Kidney (tissue), 14 donors: ENCODE results near the gene NAGA. TPM values are rescaled to one million over a fixed set of nuclear protein-coding genes. Genes with fewer than 3 reads are reported as not detected.
"Not testable (repeated sequence)": the region's sequence is repeated elsewhere in the genome, so short reads cannot be mapped to it uniquely, and the experiment has no call there.

ENCODE experiments used
- DNase-seq, 5 donors: peaks; one replicate each; pipeline ENCODE4 v3.0.0-alpha.2; 2013 to 2020
- FAIRE-seq: peaks from 2 replicates; lab custom pipeline; 2012; peaks lifted over from hg19 to GRCh38; lab: Jason Lieb, UNC
- H3K27ac ChIP-seq, 2 donors: one replicate each; pipeline ENCODE4 v1.7.0; 2013; ENCODE audit warnings: low read depth in 2 of 2, low read length in 2 of 2, inconsistent platforms in 1 of 2
- H3K27me3 ChIP-seq: one replicate; pipeline ENCODE4 v1.7.1; 2013; ENCODE audit warnings: low read length, inconsistent platforms; ENCODE audit not compliant: control insufficient read depth, insufficient read depth
- H3K36me3 ChIP-seq, 3 donors: one replicate each; pipeline versions ENCODE4 v1.7.0 to v1.7.1; 2013; ENCODE audit warnings: low read length in 3 of 3, control low read depth in 1 of 3, inconsistent platforms in 1 of 3; ENCODE audit not compliant: insufficient read depth in 3 of 3, control insufficient read depth in 2 of 3
- H3K4me1 ChIP-seq, 3 donors: one replicate each; pipeline versions ENCODE4 v1.7.0 to v1.7.1; 2013; ENCODE audit warnings: low read length in 3 of 3, inconsistent platforms in 1 of 3, low read depth in 1 of 3; ENCODE audit not compliant: control insufficient read depth in 2 of 3, insufficient read depth in 2 of 3
- H3K4me3 ChIP-seq, 3 donors: one replicate each; pipeline versions ENCODE4 v1.7.0 to v1.8.1; 2013; ENCODE audit warnings: low read length in 3 of 3, control low read depth in 1 of 3, inconsistent platforms in 1 of 3
- H3K9ac ChIP-seq, 3 donors: one replicate each; pipeline versions ENCODE4 v1.7.0 to v1.7.1; 2013; ENCODE audit warnings: low read length in 3 of 3, control low read depth in 1 of 3, inconsistent platforms in 1 of 3
- H3K9me3 ChIP-seq, 3 donors: one replicate each; pipeline versions ENCODE4 v1.7.0 to v1.7.1; 2013; ENCODE audit warnings: low read length in 3 of 3, control low read depth in 1 of 3, inconsistent platforms in 1 of 3; ENCODE audit not compliant: control insufficient read depth in 2 of 3, insufficient read depth in 1 of 3
- intact Hi-C: fragments of 100-400 bp; cut with DNase I; formaldehyde crosslinking; loops from one replicate; pipeline ENCODE4 v1.11.1; 2022
- polyA plus RNA-seq: library from polyadenylated mRNA; stranded (reverse); fragments of 350-450 nt; fragmentation: Illumina TruSeq; extraction: RNeasy Lipid Tissue Mini Kit (QIAGEN cat#74804); gene quantifications from one replicate; pipeline ENCODE4 v1.2.3, GENCODE V29; 2014; ENCODE audit warnings: low read depth, low replicate concordance; ENCODE audit not compliant: insufficient read depth
- total RNA-seq: library from RNA; stranded (reverse); fragmentation: NEBNext Ultra II Directional; extraction: Animal tissue kit (Norgen Biotek cat#: 25700); gene quantifications from one replicate; pipeline ENCODE4 v1.2.1, GENCODE V29; 2021
- TF ChIP-seq, protein P1 (sequence below): IDR thresholded peaks from 3 replicates; pipeline ENCODE4 v1.5.1; 2012; ENCODE audit warnings: mild to moderate bottlenecking, moderate library complexity, borderline replicate concordance; ENCODE audit not compliant: insufficient read depth; ENCODE audit errors: extremely low read depth
- donor health status: control.
- donor health status: control.
- donor health status: control.
- donor health status: control.
- donor health status: control.
- donor health status: DM: yes; HTN: yes; CAD: no.
- donor health status: Normal renal cell carcinoma (clear cell type).

NAGA gene
- total and polyA plus RNA-seq, 2 donors from 2014 or later, result 27.0 to 29.8 TPM

DNA sequence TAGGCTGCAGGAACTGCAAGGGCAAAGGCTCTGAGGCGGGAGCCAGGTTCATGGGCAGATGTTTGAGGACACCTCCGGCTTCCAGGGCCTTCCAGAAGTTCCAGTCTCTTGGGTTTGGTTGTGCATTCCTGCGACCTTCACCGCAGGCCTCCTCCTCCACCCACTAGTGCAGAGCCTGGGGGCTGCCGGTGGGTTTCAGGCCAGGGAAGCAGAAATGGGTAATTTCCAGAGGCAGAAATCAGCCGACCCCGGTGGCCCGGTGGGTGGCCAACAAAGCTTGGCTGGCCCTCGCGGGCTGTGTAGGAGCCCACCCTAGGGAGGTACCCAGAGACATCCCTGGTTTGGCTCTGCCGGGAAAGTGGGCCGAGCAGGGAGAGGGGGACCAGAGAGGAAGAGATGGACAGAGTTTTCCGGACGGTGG lies 3.0 kb upstream of the NAGA start:
- TF ChIP-seq, protein P1, sequence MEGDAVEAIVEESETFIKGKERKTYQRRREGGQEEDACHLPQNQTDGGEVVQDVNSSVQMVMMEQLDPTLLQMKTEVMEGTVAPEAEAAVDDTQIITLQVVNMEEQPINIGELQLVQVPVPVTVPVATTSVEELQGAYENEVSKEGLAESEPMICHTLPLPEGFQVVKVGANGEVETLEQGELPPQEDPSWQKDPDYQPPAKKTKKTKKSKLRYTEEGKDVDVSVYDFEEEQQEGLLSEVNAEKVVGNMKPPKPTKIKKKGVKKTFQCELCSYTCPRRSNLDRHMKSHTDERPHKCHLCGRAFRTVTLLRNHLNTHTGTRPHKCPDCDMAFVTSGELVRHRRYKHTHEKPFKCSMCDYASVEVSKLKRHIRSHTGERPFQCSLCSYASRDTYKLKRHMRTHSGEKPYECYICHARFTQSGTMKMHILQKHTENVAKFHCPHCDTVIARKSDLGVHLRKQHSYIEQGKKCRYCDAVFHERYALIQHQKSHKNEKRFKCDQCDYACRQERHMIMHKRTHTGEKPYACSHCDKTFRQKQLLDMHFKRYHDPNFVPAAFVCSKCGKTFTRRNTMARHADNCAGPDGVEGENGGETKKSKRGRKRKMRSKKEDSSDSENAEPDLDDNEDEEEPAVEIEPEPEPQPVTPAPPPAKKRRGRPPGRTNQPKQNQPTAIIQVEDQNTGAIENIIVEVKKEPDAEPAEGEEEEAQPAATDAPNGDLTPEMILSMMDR, result no peak
- FAIRE-seq, result no peak
- Histone ChIP-seq H3K27me3 (no peaks in the 10 kb centered on the region), H3K27ac (no peak overlapping the region), H3K4me1 (peaks cover 3 to 22% (median 16%) of the 10 kb centered on the region in 3 donors), H3K9ac (peak overlapping the region in 2 of 3 donors; percentile 63 to 84), H3K4me3 (peak overlapping the region in 1 of 3 donors; percentile 62), H3K36me3 (no peaks in the 10 kb centered on the region), H3K9me3 (no peaks in the 10 kb centered on the region)
- DNase-seq, result peak in 1 of 5 donors; percentile 55
- intact Hi-C loops, result no loop called here

- no peaks in the 10 kb centered on the region for H3K27me3 ChIP-seq
- TF ChIP-seq, protein P1, result no peak
- H3K36me3 ChIP-seq, result no peaks in the 10 kb centered on the region
- no peaks in the 10 kb centered on the region for H3K9me3 ChIP-seq
- DNase-seq (no peak), FAIRE-seq (no peak)
- H3K9ac ChIP-seq, result no peak overlapping the region
- no peak overlapping the region for H3K4me3 ChIP-seq
- H3K4me1 ChIP-seq, result peaks cover 3 to 15% (median 9%) of the 10 kb centered on the region in 3 donors
- intact Hi-C loops, result no loop called here
- no peak overlapping the region for H3K27ac ChIP-seq
These were observed 2.2 kb upstream of the NAGA start for GRCh38 chr22:42072606-42073330.

DNA sequence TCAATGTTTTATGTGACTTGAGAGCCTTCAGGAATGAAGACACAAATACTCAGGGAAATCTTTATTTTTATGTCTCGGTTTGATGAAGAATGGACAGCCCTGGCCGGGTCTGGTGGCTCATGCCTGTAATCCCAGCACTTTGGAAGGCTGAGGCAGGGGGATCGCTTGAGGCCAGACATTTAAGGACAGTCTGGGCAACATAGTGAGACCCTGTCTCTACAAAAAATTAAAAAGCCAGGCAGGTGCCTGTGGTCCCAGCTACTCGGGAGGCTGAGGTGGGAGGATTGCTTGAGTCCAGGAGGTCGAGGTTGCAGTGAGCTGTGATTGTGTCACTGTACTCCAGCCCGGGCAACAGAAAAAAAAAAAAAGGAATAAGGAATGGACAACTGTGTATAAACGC lies 896 bp upstream of the NAGA start:
- intact Hi-C loops, H3K27me3 ChIP-seq, H3K9me3 ChIP-seq, DNase-seq, H3K36me3 ChIP-seq, FAIRE-seq: not testable (repeated sequence)
- peak overlapping the region in 2 of 3 donors; percentile 58 to 82 for H3K9ac ChIP-seq
- peak overlapping the region; percentile 51 to 74 (median 73) for H3K4me3 ChIP-seq
- peaks cover 3 to 13% (median 9%) of the 10 kb centered on the region in 3 donors for H3K4me1 ChIP-seq
- H3K27ac ChIP-seq, result peak overlapping the region in 1 of 2 donors; percentile 93

DNA sequence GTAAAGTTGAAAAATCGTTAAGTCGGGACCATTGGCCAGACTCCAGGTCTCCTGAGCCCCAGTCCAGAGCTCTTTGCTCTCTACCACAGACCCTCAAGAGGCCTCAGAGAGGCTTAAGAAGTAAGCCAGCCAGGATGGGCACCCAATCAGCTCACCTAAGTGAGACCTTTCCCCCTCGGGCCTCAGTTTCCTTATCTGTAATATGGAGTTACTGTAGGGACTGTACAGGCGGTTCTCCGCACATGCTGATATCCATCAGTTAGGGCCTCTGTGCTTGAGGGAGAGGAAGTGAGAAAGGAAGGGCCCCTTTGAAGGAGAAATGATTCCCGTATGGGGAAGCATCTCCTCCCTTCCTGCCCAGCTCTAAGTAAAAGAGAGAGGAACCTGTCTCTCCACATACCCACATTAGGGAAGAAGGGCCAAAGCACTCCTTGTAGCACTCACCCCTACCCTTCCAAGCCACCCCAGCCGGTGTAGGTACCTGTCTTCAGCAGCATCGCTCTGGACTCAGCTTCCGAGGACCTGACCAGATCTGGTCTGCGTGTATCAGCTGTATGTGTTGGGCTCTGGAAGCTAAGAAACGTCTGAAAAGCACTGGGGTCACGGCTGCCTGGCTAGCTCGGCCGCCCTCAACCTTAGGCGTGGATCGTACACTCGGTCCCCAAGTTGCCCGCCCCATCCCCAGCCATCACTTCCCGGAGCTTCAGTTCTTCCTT lies 653 bp downstream of the NAGA start:
- Histone ChIP-seq H3K4me1 (peaks cover 3 to 19% (median 10%) of the 10 kb centered on the region in 3 donors), H3K4me3 (peak overlapping the region; percentile 51 to 74 (median 73)), H3K27me3 (no peaks in the 10 kb centered on the region), H3K27ac (peak overlapping the region; percentile 90 to 93), H3K9ac (peak overlapping the region; percentile 45 to 82 (median 58)), H3K9me3 (no peaks in the 10 kb centered on the region), H3K36me3 (peaks cover 0 to 3% (median 0%) of the 10 kb centered on the region in 3 donors)
- FAIRE-seq (no peak), DNase-seq (peak in 1 of 5 donors; percentile 72)
- TF ChIP-seq, protein P1, result no peak
- intact Hi-C loops, result no loop called here
